Left lung (tissue), 10 donors: ENCODE data around the gene KRT6A. TPM values are rescaled to one million over a fixed set of nuclear protein-coding genes. Genes with fewer than 3 reads are reported as not detected.

Experiments
- ATAC-seq: fragments of 200-7000 bp; cut with Tn5 transposase; one replicate; pipeline ENCODE4 v1.9.1; 2020; ENCODE audit warnings: moderate library complexity
- DNase-seq, 4 donors: peaks; one replicate each; pipeline ENCODE4 v3.0.0-alpha.2; 2013 to 2020
- H3K27ac ChIP-seq, 2 donors: fragments of 200-600 bp; sonication (generic) in 1 of 2; one replicate each; pipeline versions ENCODE4 v1.5.0 to v1.8.0; 2020 to 2021
- H3K27me3 ChIP-seq, 2 donors: fragments of 200-600 bp; sonication (generic) in 1 of 2; one replicate each; pipeline versions ENCODE4 v1.5.0 to v1.8.0; 2020 to 2021
- H3K36me3 ChIP-seq, 2 donors: fragments of 200-600 bp; sonication (generic) in 1 of 2; one replicate each; pipeline versions ENCODE4 v1.5.0 to v1.8.0; 2020 to 2021
- H3K4me1 ChIP-seq, 2 donors: fragments of 200-600 bp; one replicate each; pipeline ENCODE4 v1.8.0; 2021
- H3K4me3 ChIP-seq, 2 donors: fragments of 200-600 bp; sonication (generic) in 1 of 2; one replicate each; pipeline versions ENCODE4 v1.5.0 to v1.8.0; 2020 to 2021; ENCODE audit warnings: mild to moderate bottlenecking in 1 of 2
- H3K9me3 ChIP-seq, 2 donors: fragments of 200-600 bp; sonication (generic) in 1 of 2; one replicate each; pipeline versions ENCODE4 v1.5.0 to v1.8.0; 2020 to 2021
- intact Hi-C, 2 donors: fragments of 100-400 bp; cut with DNase I; formaldehyde crosslinking; loops; one replicate each; pipeline versions ENCODE4 v1.11.2 to v1.14.2; 2022
- polyA plus RNA-seq, 6 donors: library from polyadenylated mRNA; unstranded; fragments of 120-200 nt; gene quantifications; one replicate each; pipeline ENCODE4 v1.2.1, GENCODE V29; 2013; ENCODE audit not compliant: insufficient read length in 6 of 6
- total RNA-seq, 2 donors: library from RNA; stranded (reverse); fragmentation: NEBNext Ultra II Directional; extraction: Animal tissue kit (Norgen Biotek cat#: 25700); gene quantifications; one replicate each; pipeline ENCODE4 v1.2.1, GENCODE V29; 2021
- TF ChIP-seq, protein P1 (sequence below), 2 donors: fragments of 200-600 bp; sonication (generic) in 1 of 2; IDR thresholded peaks; one replicate each; pipeline versions ENCODE4 v1.5.0 to v1.8.0; 2021; ENCODE audit warnings: antibody characterized with exemption in 2 of 2
- donor health status: DM: no; HTN: yes; CAD: no.
- donor health status: DM: no; HTN: no; CAD: no.

The KRT6A gene
- total and polyA plus RNA-seq, 8 donors = 24.4 to 32.0 TPM; not detected in 6

DNA sequence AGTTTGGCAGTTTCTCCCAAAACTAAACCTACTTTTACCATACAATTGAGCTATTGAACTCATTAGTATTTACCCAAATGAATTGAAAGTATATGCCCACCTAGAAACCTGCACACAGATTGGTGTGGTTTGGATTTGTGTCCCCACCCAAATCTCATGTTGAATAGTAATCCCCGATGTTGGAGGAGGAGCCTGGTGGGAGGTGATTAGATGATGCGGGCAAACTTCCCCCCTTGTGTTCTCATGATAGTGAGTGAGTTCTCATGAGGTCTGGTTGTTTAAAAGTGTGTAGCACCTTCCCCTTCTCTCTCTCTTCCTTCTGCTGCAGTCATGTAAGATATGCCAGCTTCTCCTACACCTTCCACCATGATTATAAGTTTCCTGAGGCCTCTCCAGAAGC is 15.4 kb downstream of the KRT6A start:
- DNase-seq = no peak
- TF ChIP-seq, protein P1, sequence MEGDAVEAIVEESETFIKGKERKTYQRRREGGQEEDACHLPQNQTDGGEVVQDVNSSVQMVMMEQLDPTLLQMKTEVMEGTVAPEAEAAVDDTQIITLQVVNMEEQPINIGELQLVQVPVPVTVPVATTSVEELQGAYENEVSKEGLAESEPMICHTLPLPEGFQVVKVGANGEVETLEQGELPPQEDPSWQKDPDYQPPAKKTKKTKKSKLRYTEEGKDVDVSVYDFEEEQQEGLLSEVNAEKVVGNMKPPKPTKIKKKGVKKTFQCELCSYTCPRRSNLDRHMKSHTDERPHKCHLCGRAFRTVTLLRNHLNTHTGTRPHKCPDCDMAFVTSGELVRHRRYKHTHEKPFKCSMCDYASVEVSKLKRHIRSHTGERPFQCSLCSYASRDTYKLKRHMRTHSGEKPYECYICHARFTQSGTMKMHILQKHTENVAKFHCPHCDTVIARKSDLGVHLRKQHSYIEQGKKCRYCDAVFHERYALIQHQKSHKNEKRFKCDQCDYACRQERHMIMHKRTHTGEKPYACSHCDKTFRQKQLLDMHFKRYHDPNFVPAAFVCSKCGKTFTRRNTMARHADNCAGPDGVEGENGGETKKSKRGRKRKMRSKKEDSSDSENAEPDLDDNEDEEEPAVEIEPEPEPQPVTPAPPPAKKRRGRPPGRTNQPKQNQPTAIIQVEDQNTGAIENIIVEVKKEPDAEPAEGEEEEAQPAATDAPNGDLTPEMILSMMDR (IDR thresholded peaks at IDR 0.05) = no peak
- intact Hi-C loops = no loop called here
- no peaks in the 10 kb centered on the region for H3K4me1 ChIP-seq
- H3K27me3 ChIP-seq = peaks cover 0 to 8% of the 10 kb centered on the region in 2 donors
- H3K27ac ChIP-seq = no peak overlapping the region
- H3K9me3 ChIP-seq = no peaks in the 10 kb centered on the region
- H3K4me3 ChIP-seq = no peak overlapping the region
- ATAC-seq = no peak
- H3K36me3 ChIP-seq = no peaks in the 10 kb centered on the region

DNA sequence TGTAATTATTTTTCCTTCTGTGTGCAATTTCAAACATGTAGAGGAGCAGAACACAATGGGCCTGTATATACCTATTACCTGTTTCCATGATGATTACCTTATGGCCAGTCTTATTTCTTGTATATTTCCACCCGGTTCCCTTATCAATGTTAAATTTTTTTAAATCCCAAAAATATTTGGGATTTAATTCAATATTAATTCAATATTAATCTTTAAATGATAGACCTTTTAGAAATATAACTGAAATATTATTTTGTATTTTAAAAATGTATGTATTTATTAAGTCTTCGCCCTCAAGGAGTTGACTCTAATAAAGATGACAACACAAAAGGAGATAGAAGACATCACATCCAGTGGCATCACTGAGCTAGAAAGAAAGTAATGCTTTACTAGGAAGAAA is 18.8 kb downstream of the KRT6A start:
- Histone ChIP-seq H3K27ac (no peak overlapping the region), H3K36me3 (no peaks in the 10 kb centered on the region), H3K9me3 (no peaks in the 10 kb centered on the region), H3K4me3 (no peak overlapping the region), H3K4me1 (no peaks in the 10 kb centered on the region), H3K27me3 (peaks cover 0 to 12% of the 10 kb centered on the region in 2 donors)
- TF ChIP-seq, protein P1 (IDR thresholded peaks at IDR 0.05) = no peak
- DNase-seq (no peak), ATAC-seq (no peak)
- intact Hi-C loops = no loop called here

DNA sequence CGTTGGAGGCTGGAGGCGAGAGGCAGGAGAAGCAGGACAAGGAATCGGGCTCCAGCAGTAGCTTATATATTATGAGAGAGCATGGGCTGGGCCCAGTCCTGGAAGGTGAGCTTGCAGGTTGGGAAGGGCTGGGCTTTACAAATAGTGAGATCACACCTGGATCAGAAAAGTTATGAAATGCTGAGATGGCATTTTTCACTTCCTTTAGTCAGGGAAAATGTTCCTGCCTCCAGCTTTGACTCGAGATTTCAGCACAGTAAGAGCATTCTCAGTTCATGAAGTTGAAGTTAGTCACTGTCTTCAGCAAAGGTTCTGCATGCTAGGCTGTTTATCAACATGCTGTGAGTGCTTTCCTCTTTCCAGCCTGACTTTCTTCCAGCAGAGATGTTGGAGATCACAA is 19.3 kb downstream of the KRT6A start, which contains the start of gene KRT6C:
KRT6C (minus strand) TSS at position 38 of the 400 bp plus-strand sequence. CDS start 68 bp downstream, outside the sequence.
- no peaks in the 10 kb centered on the region for H3K36me3 ChIP-seq
- H3K27me3 ChIP-seq = peaks cover 0 to 12% of the 10 kb centered on the region in 2 donors
- TF ChIP-seq, protein P1 (IDR thresholded peaks at IDR 0.05) = no peak
- no peak within 1 kb of the TSS for H3K27ac ChIP-seq
- no peak for ATAC-seq
- intact Hi-C loops = no loop called here
- no peaks in the 10 kb centered on the region for H3K4me1 ChIP-seq
- H3K4me3 ChIP-seq = no peak within 1 kb of the TSS
- no peaks in the 10 kb centered on the region for H3K9me3 ChIP-seq
- no peak for DNase-seq

DNA sequence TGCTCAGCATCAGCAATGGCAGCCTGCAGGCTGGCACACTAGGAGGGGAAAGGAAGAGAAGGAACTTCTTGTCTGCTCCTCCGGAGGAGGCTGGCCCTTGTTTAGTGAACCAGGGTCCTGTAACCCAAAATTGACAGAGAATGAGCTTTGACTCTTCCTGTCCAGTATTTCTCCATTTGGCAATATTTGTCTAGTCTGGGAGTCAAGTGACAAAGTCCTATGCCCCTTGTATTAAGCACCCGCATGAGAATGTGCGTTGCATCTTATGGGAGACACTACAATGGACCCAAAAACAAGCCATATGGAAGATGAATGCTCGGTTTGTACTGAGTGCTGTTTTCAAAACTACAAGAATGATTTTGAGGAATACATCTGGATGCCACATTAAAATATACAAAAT is 23.2 kb downstream of the KRT6A start:
- Histone ChIP-seq H3K27me3 (peaks cover 0 to 12% of the 10 kb centered on the region in 2 donors), H3K9me3 (no peaks in the 10 kb centered on the region), H3K27ac (no peak overlapping the region), H3K4me3 (no peak overlapping the region), H3K36me3 (no peaks in the 10 kb centered on the region), H3K4me1 (no peaks in the 10 kb centered on the region)
- intact Hi-C loops = no loop called here
- DNase-seq (no peak), ATAC-seq (no peak)
- TF ChIP-seq, protein P1 (IDR thresholded peaks at IDR 0.05) = no peak

GRCh38 chr12:52464897-52465296 is 28.2 kb downstream of the KRT6A start:
- no peak for ATAC-seq
- Histone ChIP-seq H3K27ac (no peak overlapping the region), H3K4me1 (no peaks in the 10 kb centered on the region), H3K4me3 (no peak overlapping the region), H3K9me3 (no peaks in the 10 kb centered on the region), H3K27me3 (peaks cover 3 to 8% of the 10 kb centered on the region in 2 donors), H3K36me3 (no peaks in the 10 kb centered on the region)
- TF ChIP-seq, protein P1 (IDR thresholded peaks at IDR 0.05) = no peak
- intact Hi-C loops = no loop called here
- DNase-seq = no peak
